HG02678 (cell line): ENCODE measurements around the gene MARK4.
"Not testable (repeated sequence)": the region's sequence is repeated elsewhere in the genome, so short reads cannot be mapped to it uniquely, and the experiment has no call there.

Source experiments
- ATAC-seq: cut with Tn5 transposase; IDR thresholded peaks from one replicate; pipeline ENCODE4 v1.9.1; 2021; ENCODE audit warnings: mild to moderate bottlenecking, moderate library complexity; ENCODE audit not compliant: unreplicated experiment

Gene MARK4

DNA sequence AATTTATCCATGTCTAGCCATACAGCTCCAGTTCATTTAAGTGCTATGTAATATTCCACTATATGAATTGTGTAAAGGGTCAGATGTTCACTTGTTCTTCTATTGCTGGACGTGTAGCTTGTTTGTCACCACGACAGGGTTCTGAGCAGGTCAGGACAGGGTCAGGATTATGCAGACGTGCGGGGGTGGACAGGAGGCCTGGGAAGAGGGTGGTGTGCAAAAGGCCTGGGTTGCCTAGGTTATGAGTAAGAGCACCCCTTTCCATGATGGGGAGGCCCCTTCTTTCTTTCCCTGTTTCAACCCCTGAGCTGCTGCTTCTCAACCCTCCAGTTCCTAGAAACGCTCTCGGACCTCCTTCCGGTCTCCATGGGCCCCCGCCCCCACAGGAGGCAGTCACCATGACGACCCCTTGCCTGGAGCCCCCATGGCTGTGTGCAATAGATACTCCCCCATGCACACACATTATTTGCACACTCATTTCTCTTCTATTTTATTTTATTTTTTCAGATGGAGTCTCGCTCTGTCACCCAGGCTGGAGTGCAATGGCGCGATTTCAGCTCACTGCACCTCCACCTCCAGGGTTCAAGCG, 7.8 kb upstream of the MARK4 start:
- no peak for ATAC-seq

DNA sequence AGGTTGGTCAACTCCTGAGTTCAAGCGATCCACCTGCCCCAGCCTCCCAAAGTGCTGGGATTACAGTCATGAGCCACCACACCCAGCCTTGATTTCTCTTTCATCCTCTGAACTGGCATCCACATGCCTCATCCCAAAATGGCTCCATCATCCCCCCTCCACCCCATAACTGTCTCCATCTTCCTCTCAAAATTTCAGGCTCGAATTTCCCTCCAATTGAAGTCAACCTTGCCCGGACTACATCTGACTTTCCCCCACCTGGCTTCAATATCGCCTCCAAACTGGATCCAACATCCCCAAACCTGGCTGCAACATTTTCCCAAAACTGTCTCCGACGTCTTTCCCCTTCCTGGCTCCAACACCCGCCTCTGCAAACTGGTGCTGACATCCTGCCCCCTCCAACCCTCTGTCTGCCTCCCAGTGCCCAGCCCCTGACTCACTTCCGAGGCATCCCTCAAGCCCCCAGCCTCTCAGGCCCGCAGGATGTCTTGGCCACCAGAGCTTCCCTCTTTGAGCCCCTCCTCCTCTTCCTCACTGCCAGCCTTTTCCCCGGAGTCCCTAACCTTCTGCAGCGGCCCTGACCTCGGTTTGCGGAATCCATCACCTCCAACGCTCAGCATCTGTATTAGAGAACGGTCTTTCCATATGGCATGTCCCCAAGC, 6.8 kb upstream of the MARK4 start:
- ATAC-seq, result no peak

GRCh38 chr19:45245334-45245787, 5.7 kb upstream of the MARK4 start, which contains the start of gene EXOC3L2:
EXOC3L2 (minus strand) TSS chr19:45245407; CDS start chr19:45239045, 6,362 bp downstream.
- ATAC-seq, result no peak

DNA sequence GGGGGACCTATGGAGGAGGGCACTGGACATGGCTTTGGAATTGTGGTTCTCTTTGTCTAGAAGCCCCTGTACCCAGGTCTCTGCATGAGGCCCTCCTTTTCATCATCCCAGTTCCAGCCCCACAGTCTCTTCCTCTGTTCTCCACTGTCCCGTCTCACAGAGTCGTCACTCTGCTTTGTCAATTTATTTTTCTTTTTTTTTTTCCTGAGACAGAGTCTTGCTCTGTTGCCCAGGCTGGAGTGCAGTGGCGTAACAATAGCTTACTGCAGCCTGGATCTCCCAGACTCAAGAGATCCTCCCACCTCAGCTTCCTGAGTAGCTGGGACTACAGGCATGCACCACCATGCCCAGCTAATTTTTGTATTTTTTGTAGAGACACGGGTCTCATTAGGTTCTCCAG, 5.2 kb upstream of the MARK4 start:
- no peak for ATAC-seq

DNA sequence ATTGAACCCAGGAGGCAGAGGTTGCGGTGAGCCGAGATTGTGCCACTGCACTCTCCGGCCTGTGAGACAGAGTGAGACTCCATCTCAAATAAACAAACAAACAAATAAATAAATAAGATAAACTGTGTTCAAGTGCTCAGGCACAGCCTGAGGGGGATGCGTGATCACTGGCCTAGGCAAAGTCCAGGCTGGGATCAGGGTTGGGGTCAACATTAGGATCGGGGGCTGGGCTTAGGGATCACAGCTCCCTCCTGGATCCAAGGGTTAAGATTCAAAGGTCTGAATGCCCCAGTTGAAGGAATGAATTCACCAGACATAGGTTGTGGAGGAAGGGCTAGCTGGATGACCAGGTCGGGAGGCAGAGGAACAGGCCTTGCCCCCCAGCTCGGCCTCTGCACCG, 3.9 kb upstream of the MARK4 start:
- ATAC-seq, result no peak

- ATAC-seq, result no peak
Observed at GRCh38 chr19:45249261-45250033, 1.6 kb upstream of the MARK4 start.

DNA sequence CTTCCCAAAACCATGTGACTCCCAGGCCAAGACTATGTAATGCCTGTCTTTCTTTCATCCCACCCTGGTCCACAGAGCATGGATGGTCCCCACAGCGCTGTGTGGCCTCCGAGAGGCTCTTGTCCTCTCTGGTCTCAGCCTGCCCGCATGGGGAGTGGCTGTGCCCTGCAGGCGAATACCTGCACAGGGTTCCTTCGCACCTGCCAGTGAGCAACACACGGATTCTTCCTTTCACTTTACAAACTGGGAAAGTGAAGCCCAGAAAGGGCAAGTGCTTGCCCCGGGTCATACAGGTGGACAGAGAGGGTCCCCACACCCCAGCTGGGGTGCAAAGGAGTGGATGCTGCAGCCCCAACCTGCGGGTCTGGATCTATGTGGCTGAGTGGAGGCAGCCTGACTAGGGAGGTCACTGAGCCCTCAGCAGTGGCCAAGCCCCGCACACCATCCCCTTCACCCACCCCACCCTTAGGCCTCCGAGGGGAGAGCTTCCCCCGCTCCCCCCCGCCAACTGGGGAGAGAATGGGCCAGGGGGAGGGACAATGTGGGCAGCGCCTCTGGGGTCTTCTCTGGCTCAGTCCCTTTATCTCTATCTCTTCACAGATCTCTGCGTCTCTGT, 747 bp upstream of the MARK4 start:
- no peak for ATAC-seq

GRCh38 chr19:45251452-45252354, 632 bp downstream of the MARK4 start:
- no peak for ATAC-seq

DNA sequence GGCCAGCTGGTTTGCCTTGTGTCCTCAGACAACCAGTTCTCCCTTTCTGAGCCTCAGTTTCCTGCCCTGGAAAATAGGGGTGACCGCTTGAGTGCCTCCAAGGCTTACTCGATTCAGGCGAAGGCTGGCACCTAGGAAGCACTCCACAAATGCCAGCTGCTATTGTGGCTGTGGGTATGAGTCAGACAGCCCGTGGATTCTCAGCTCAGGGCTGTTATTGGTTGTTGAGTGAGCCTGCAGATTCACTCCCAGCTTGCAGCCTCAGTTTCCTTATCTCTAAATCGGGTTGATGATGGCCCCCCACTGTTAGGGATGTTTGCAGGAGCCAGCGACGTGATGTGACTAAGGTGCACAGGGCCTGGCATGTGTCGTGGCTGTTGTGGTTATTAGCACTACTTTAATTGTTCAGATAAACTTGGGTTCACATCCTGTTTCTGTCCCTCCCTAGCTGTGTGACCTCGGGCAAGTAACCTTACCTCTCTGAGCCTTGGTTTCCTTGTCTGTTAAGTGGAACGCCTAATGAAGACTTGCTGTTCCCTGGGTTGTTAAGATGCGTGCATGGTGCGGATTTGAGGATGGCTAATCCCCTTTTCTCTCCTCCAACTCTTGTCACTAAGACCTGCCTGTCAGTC, 2.4 kb downstream of the MARK4 start:
- ATAC-seq, result no peak

- ATAC-seq, result no peak
Observed at GRCh38 chr19:45254044-45254531, 3.0 kb downstream of the MARK4 start.

GRCh38 chr19:45255611-45256157, 4.6 kb downstream of the MARK4 start:
- ATAC-seq, result no peak

DNA sequence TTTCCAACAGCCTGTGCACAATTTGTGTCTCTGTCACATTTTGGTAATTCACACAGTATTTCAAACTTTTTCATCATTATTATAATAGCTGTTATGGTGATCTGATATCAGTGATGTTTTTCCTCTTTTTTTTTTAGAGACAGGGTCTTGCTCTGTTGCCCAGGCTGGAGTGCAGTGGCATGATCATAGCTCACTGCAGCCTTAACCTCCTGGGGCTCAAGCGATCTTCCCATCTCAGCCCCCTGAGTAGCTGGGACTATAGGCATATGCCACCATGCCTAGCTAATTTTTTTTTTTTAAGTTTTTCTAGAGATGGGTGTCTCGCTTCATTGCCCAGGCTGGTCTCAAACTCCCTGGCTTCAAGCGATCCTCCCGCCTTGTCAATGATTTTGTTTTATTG, 5.8 kb downstream of the MARK4 start:
- no peak for ATAC-seq

GRCh38 chr19:45258862-45259261, 7.8 kb downstream of the MARK4 start:
- ATAC-seq, result no peak

DNA sequence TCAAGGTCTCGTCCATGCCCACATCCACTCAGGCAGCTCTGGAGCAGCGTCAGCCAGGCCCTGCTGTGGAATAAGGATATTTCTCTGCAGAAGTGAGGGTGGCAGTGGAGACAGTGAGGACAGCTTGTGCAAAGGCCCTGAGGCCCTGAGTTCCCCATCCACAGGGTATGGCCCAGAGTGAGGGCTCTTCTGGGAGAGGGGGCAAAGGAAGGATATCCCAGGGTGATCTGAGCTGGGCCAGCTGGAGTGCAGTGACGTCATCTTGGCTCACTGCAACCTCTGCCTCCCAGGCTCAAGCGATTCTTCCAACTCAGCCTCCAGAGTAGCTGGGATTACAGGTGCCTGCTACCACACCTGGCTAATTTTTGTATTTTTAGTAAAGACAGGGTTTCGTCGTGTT, 11.5 kb downstream of the MARK4 start:
- no peak for ATAC-seq

DNA sequence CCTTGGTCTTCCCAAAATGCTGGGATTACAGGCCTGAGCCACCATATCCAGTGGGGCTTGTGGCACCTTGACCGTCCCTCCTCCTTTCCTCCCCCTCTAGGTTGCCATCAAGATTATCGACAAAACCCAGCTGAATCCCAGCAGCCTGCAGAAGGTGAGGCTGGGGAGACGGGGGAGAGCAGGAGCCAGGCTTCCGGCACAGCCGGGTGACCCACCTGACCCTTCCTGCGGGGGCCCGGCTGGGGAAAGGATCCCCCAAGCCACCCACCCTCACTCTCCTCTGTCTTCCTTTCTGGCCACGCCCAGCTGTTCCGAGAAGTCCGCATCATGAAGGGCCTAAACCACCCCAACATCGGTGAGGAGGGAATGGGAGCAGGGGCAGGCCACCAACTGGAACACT, 11.9 kb downstream of the MARK4 start:
- ATAC-seq, result no peak

DNA sequence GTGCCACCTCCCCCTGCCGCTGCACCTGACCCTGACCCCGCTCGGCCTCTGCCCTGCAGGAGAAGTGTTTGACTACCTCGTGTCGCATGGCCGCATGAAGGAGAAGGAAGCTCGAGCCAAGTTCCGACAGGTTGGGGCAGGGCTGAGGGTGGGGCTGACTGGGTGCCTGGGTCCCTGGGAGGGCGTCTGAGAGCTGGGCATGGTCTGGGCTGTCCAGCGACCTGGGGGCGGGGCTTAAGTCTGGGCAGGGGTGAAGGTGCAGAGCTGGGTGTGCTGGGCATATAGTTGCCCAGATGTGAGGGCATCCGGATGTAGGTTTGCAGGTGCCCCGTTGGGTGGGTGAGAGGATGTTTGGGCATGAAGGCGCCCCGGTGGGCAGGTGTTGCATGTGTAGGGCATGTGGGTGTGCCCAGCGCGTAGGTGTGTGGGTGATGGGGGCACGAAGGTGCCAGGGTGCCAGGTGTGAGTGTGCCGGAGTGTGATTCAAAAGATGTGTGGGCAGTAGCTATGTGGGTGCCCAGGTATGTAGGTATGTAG, 13.8 kb downstream of the MARK4 start:
- ATAC-seq, result no peak

GRCh38 chr19:45265375-45265774, 14.3 kb downstream of the MARK4 start:
- no peak for ATAC-seq

DNA sequence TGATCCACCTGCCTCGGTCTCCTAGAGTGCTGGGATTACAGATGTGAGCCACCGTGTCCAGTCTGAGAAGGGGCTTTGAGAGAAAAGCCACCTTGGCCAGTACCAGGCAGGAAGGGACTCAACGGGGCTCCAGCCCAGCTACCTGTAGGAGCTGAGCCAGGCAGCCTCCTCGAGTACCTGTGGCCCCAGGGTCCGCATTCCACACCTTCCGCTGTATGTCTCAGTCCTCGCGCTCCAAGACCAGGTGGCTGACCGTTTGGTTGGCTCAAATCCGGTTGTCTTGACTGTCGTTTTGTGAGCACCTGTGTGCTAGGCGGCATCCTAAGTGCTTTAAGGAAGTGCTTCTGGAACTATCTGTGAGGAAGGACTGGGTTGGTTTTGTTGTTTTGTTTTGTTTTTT, 16.2 kb downstream of the MARK4 start:
- ATAC-seq, result no peak

GRCh38 chr19:45269939-45270338, 18.9 kb downstream of the MARK4 start:
- not testable (repeated sequence) for ATAC-seq
